NT2/D1 (cell line): Measurements from ENCODE around the gene HSD17B8.

Experiments used
- DNase-seq: peaks from one replicate; pipeline ENCODE4 v3.0.0-alpha.2; 2011; ENCODE audit warnings: low read depth, low spot score
- H3K27me3 ChIP-seq: 2 replicates; pipeline ENCODE4 v1.6.0; 2011; ENCODE audit warnings: mild to moderate bottlenecking; ENCODE audit not compliant: insufficient read length, insufficient read depth
- H3K36me3 ChIP-seq: 2 replicates; pipeline ENCODE4 v1.6.1; 2011; ENCODE audit warnings: mild to moderate bottlenecking, low read length, mixed read lengths; ENCODE audit not compliant: insufficient read depth, insufficient read length
- H3K4me1 ChIP-seq: 2 replicates; pipeline ENCODE4 v1.5.1; 2011; ENCODE audit not compliant: insufficient read depth, insufficient read length
- H3K4me3 ChIP-seq: 2 replicates; pipeline ENCODE4 v1.5.1; 2011; ENCODE audit warnings: low read depth; ENCODE audit not compliant: insufficient read length
- H3K9ac ChIP-seq: 2 replicates; pipeline ENCODE4 v1.6.0; 2011; ENCODE audit warnings: low read depth; ENCODE audit not compliant: insufficient read length
- H3K9me3 ChIP-seq: 2 replicates; pipeline ENCODE4 v1.5.1; 2011; ENCODE audit warnings: mild to moderate bottlenecking, low read length; ENCODE audit not compliant: insufficient read depth
- SUZ12 ChIP-seq: IDR thresholded peaks from 2 replicates; pipeline ENCODE4 v1.6.1; 2011; ENCODE audit not compliant: insufficient read length, insufficient read depth; ENCODE audit errors: extremely low read depth
- YY1 ChIP-seq: IDR thresholded peaks from 2 replicates; pipeline ENCODE4 v1.6.1; 2011; ENCODE audit not compliant: insufficient read length, insufficient read depth
- ZNF274 ChIP-seq: IDR thresholded peaks from 2 replicates; pipeline ENCODE4 v1.6.1; 2011; ENCODE audit warnings: mild to moderate bottlenecking, low read depth, low read length

Gene HSD17B8

GRCh38 chr6:33205191-33206026 lies 954 bp downstream of the HSD17B8 start:
- TF ChIP-seq YY1 (no peak), ZNF274 (no peak), SUZ12 (no peak)
- peak overlapping the region; percentile 87 for H3K9ac ChIP-seq
- H3K4me1 ChIP-seq, result peaks cover 6% of the 10 kb centered on the region

DNA sequence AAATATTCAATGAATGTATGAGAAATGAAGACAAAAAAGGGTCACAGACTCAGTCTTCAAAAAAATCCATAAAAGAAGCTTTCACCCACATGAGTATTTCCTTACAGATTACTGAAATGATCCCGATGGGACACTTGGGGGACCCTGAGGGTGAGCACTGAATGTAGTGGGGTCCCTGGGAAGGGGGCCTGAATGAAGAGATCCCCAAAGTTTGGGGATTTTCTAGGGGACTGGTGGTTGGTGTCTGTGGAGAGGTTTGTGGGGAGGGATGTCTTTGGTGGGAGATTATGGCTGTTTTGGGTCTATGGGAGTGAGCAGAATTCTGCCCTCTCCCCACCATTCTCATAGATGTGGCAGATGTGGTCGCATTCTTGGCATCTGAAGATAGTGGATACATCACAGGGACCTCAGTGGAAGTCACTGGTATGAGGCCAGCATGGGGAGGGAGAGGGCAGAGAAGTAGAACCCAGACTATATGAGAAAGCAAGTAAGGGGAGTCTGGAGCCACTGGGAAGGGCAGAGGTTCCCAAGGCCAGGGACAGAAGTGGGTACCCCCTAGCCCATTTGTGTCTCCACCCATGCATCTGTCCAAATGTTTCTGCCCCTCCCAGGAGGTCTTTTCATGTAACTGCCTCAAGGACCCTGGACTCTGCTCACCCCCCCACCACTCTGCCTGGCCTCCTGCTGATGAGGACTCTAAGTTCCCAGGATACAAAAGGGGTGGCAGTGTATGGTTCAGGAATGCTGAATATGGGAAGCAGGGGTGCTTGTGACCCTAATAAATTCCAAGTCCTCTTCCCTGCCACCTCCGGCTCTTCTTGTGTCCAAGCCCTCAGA lies 1.8 kb downstream of the HSD17B8 start:
- no peak for TF ChIP-seq SUZ12
- no peak for TF ChIP-seq YY1
- no peak for TF ChIP-seq ZNF274
- no peak overlapping the region for H3K9ac ChIP-seq
- peaks cover 45% of the 10 kb centered on the region for H3K36me3 ChIP-seq
- peaks cover 6% of the 10 kb centered on the region for H3K4me1 ChIP-seq
- no peak for DNase-seq
- H3K27me3 ChIP-seq, result peaks cover 26% of the 10 kb centered on the region
- H3K9me3 ChIP-seq, result no peaks in the 10 kb centered on the region
- H3K4me3 ChIP-seq, result no peak overlapping the region

More at GRCh38 chr6:33205191-33206026, 954 bp downstream of the HSD17B8 start:
- Histone ChIP-seq H3K27me3 (peaks cover 26% of the 10 kb centered on the region), H3K9me3 (no peaks in the 10 kb centered on the region), H3K36me3 (peaks cover 43% of the 10 kb centered on the region), H3K4me3 (peak overlapping the region; percentile 74)
- DNase-seq, result no peak

DNA sequence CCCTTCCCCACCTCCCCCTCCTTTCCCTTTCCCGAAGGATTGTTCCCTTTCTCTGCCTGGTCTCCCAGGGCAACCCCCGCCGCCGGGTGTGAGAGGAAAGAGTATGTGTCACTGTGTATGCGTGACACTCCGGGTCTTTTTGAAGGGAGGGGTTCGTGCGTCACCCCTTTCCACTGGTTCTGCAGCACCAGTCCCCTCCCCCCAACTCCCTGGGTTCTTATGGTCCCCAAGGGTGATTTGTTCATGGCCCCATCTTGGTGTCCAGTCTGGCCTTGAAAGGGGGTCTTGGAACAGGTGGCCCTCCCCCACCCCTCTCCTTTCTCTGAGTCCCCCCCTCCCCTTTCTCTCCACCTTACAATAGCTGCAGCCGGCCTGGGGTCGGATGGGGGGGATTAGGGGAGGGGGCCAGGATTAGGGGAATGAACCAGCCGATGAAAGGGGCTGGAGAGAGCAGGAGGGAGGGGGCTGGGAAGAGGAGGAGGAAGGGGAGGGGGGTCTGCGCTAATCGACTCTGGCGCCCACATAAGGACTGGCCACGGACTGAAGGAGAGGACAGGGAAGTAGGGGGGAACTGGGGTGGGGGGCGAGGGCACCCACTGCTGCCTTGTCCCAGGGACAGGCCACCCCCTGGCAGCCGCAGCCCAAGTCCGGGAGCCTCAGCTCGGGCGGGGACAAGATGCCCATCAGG lies 2.6 kb downstream of the HSD17B8 start:
- Histone ChIP-seq H3K36me3 (peaks cover 40% of the 10 kb centered on the region), H3K4me1 (peaks cover 6% of the 10 kb centered on the region), H3K9me3 (no peaks in the 10 kb centered on the region), H3K9ac (peak overlapping the region; percentile 90), H3K27me3 (peaks cover 30% of the 10 kb centered on the region), H3K4me3 (peak overlapping the region; percentile 68)
- no peak for DNase-seq
- TF ChIP-seq SUZ12 (no peak), YY1 (no peak), ZNF274 (no peak)

DNA sequence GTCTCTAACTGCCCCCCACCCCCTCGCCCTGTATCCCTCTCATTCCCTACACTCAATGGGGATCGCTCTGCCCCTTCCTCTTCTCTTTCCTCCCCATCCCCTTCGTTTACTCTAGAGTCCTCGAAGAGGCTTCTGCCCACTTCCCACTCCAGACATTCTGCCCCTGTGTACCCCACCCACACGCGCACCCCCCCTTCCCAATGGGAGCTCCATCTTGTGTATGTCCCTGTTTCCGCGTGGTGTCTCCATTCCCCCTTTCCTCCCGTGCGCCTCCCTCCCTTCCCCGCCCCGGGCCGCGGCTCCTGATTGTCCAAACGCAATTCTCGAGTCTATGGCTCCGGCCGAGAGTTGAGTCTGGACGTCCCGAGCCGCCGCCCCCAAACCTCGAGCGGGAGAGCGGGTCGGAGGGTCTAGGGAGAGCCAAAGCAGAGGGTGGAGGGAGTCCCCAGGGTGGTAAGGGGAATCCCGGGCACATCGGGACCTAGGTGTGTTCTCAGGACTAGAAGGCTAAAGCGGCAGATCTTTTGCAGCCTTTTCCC lies 3.2 kb downstream of the HSD17B8 start:
- TF ChIP-seq YY1, result no peak
- Histone ChIP-seq H3K4me1 (peaks cover 6% of the 10 kb centered on the region), H3K9ac (peak overlapping the region; percentile 90), H3K4me3 (peak overlapping the region; percentile 68), H3K27me3 (peaks cover 36% of the 10 kb centered on the region), H3K9me3 (no peaks in the 10 kb centered on the region), H3K36me3 (peaks cover 37% of the 10 kb centered on the region)
- DNase-seq, result no peak

DNA sequence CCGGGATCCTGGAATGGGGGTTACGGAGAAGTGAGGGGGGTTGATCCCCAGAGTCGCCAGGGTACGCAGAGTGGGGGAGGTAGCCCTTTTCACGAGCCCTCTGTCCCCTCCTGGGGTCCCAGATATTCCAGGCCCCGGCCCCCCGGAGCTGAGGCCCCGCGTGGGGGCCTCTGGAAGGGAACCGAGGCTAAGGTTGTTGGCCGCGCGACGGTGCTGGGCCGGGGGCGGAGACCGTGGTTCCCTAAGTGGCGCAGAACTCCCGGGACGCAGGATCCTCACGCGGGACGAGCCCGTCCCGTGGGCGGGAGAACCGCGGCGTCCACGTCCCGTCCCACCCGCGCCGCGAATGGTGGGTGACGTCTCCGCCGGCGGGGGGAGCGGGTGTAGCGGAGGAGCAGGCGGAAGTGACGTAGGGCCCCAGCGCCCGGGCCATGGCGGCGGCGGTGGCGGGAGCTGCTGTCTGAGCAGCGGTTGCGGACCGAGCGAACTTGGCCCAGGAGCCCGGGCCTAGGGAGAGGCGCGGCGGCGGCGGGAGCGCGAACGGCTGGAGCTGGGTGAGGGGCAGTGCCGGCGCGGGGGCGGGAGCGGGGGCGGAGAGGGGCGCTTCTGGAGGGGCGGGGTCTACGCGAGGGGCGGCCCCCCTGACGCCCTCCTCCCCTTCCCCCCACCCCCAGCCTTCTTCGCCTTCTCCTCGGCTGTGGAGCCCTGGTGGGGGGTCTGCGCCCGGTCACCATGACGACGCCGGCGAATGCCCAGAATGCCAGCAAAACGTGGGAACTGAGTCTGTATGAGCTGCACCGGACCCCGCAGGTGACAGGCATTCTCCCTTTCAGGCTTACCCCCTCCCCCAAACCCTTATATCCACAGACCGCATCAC lies 3.9 kb downstream of the HSD17B8 start, which contains the start of gene RING1:
Gene RING1 (plus strand): TSS at position 410 of the 877 bp plus-strand sequence. CDS start 323 bp downstream, at position 733.
- TF ChIP-seq YY1 (no peak), SUZ12 (no peak), ZNF274 (no peak)
- no peak for DNase-seq
- Histone ChIP-seq H3K27me3 (peaks cover 44% of the 10 kb centered on the region), H3K36me3 (peaks cover 30% of the 10 kb centered on the region), H3K9ac (peak within 1 kb of the TSS; percentile 90), H3K4me3 (peak within 1 kb of the TSS; percentile 68), H3K9me3 (no peaks in the 10 kb centered on the region), H3K4me1 (peaks cover 6% of the 10 kb centered on the region)

DNA sequence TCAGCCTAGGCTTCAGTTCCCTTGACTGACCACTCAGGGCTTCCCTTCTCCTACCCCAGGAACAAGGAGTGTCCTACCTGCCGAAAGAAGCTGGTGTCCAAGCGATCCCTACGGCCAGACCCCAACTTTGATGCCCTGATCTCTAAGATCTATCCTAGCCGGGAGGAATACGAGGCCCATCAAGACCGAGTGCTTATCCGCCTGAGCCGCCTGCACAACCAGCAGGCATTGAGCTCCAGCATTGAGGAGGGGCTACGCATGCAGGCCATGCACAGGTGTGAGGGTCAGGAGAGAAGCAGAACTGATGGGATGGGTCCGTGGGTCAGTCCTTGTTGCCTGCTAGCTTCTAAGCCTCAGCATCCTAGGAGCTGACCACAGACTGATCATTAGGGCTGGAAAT lies 5.4 kb downstream of the HSD17B8 start:
- Histone ChIP-seq H3K27me3 (peaks cover 59% of the 10 kb centered on the region), H3K4me3 (no peak overlapping the region), H3K4me1 (peaks cover 4% of the 10 kb centered on the region), H3K9ac (no peak overlapping the region), H3K9me3 (no peaks in the 10 kb centered on the region), H3K36me3 (peaks cover 21% of the 10 kb centered on the region)
- TF ChIP-seq SUZ12, result no peak
- no peak for TF ChIP-seq YY1
- no peak for TF ChIP-seq ZNF274
- DNase-seq, result no peak
